K562 (cell line): Measurements from ENCODE around the gene TIGIT. TPM values are rescaled to one million over a fixed set of nuclear protein-coding genes. Genes with fewer than 3 reads are reported as not detected.

Source experiments
- ATAC-seq: fragments of 200-7000 bp; cut with Tn5 transposase; 3 replicates; pipeline ENCODE4 v1.9.1; 2020; ENCODE audit warnings: moderate library complexity
- BruUV-seq: library from RNA; stranded (reverse); fragments of 400-500 nt; replicated peaks from 2 replicates; lab custom pipeline; 2021; lab: Mats Ljungman, UMichigan
- CTCF ChIA-PET: fragments of 300-600 bp; formaldehyde crosslinking; extraction: SDS; loops from one replicate; lab custom pipeline; 2021; ENCODE audit warnings: low intra/inter-chr PET ratio; lab: Yijun Ruan, JAX
- POLR2A ChIA-PET: fragments of 300-600, 350-650 bp; sonication (Branson Sonifier 250); formaldehyde crosslinking; extraction: SDS; loops from one replicate; lab custom pipeline; 2021; ENCODE audit warnings: antibody characterized with exemption, inconsistent platforms; lab: Yijun Ruan, JAX
- DNase-seq, 4 experiments: peaks; one replicate each; pipeline versions ENCODE4 v3.0.0 to v3.0.0-alpha.2; 2011 to 2018; ENCODE audit warnings: low spot score in 3 of 4, mixed read lengths in 3 of 4; ENCODE audit errors: extremely low read depth in 1 of 4
- FAIRE-seq: peaks from 2 replicates; lab custom pipeline; 2011; peaks lifted over from hg19 to GRCh38; lab: Jason Lieb, UNC
- H2AFZ ChIP-seq: 2 replicates; pipeline ENCODE4 v1.6.0; 2011; ENCODE audit warnings: low read depth, low read length, control low read depth, inconsistent platforms
- H3K27ac ChIP-seq: fragments of 200-600 bp; 3 replicates; pipeline ENCODE4 v1.8.0; 2011; ENCODE audit warnings: low read depth, mild to moderate bottlenecking, control low read depth, inconsistent platforms, low read length, moderate library complexity, mixed read lengths; ENCODE audit errors: extremely low read depth
- H3K27me3 ChIP-seq, 2 experiments: fragments of 300-600 bp in 1 of 2; 2 replicates in 1 of 2; 3 replicates in 1 of 2; pipeline versions ENCODE4 v1.6.0 to v1.8.0; 2011; ENCODE audit warnings: inconsistent platforms in 2 of 2, low read length in 2 of 2, mild to moderate bottlenecking in 1 of 2, mixed read lengths in 1 of 2, moderate library complexity in 1 of 2; ENCODE audit not compliant: control insufficient read depth in 2 of 2, insufficient read depth in 2 of 2
- H3K36me3 ChIP-seq: fragments of 300-600 bp; 3 replicates; pipeline ENCODE4 v1.8.0; 2011; ENCODE audit warnings: mild to moderate bottlenecking, low read length, inconsistent platforms; ENCODE audit not compliant: control insufficient read depth, insufficient read depth
- H3K4me1 ChIP-seq, 2 experiments: fragments of 200-600 bp in 1 of 2; replicated peaks in 1 of 2; 2 replicates in 1 of 2; 3 replicates in 1 of 2; pipeline versions ENCODE4 v1.5.1 to v1.8.0; 2011; ENCODE audit warnings: inconsistent platforms in 2 of 2, low read length in 2 of 2, mild to moderate bottlenecking in 1 of 2, mixed read lengths in 1 of 2, moderate library complexity in 1 of 2; ENCODE audit not compliant: control insufficient read depth in 2 of 2, insufficient read depth in 2 of 2
- H3K4me2 ChIP-seq: 2 replicates; pipeline ENCODE4 v1.6.1; 2011; ENCODE audit warnings: low read length, control low read depth, inconsistent platforms, mixed read lengths; ENCODE audit not compliant: insufficient read depth
- H3K4me3 ChIP-seq: fragments of 200-600 bp; sonication (generic), shearing (Covaris generic); 2 replicates; pipeline ENCODE4 v1.5.1; 2016; ENCODE audit warnings: control low read depth, inconsistent platforms
- H3K79me2 ChIP-seq: fragments of 200-600 bp; 3 replicates; pipeline ENCODE4 v1.8.0; 2011; ENCODE audit warnings: low read length, inconsistent platforms; ENCODE audit not compliant: control insufficient read depth, insufficient read depth
- H3K9ac ChIP-seq, 2 experiments: 2 replicates each; pipeline versions ENCODE4 v1.6.0 to v1.6.1; 2011; ENCODE audit warnings: low read depth in 2 of 2, low read length in 2 of 2, control low read depth in 1 of 2, inconsistent platforms in 1 of 2, mild to moderate bottlenecking in 1 of 2, mixed read lengths in 1 of 2; ENCODE audit not compliant: insufficient read depth in 1 of 2
- H3K9me1 ChIP-seq: one replicate; pipeline ENCODE4 v1.6.0; 2011; ENCODE audit warnings: inconsistent platforms, mild to moderate bottlenecking, low read length, moderate library complexity; ENCODE audit not compliant: control insufficient read depth, insufficient read depth
- H3K9me3 ChIP-seq: replicated peaks from 2 replicates; pipeline ENCODE4 v1.5.1; 2011; ENCODE audit warnings: low read depth, low read length, inconsistent platforms; ENCODE audit not compliant: control insufficient read depth, insufficient read depth
- H4K20me1 ChIP-seq: replicated peaks from 2 replicates; pipeline ENCODE4 v1.6.1; 2011; ENCODE audit warnings: low read length, inconsistent platforms, mixed read lengths; ENCODE audit not compliant: control insufficient read depth, insufficient read depth
- GTF2B ChIP-seq: IDR thresholded peaks from 2 replicates; pipeline ENCODE4 v1.6.1; 2011; ENCODE audit not compliant: insufficient read length; ENCODE audit errors: extremely low read depth
- HDAC6 ChIP-seq: IDR thresholded peaks from 2 replicates; pipeline ENCODE4 v1.6.1; 2012; ENCODE audit warnings: low read depth, mild to moderate bottlenecking, control low read depth, inconsistent platforms, low read length, moderate library complexity
- HMG20B ChIP-seq: fragments of 250-450 bp; sonication (Bioruptor Pico); IDR thresholded peaks from 2 replicates; pipeline ENCODE4 v1.5.0; 2021; ENCODE audit warnings: mild to moderate bottlenecking
- HNRNPH1 ChIP-seq: fragments of 200-400 bp; formaldehyde crosslinking; optimal IDR thresholded peaks from 2 replicates; pipeline ENCODE3; 2017; ENCODE audit warnings: low read depth, mild to moderate bottlenecking, low read length, moderate library complexity
- TEAD4 ChIP-seq, 2 experiments: sonication (generic) in 1 of 2; formaldehyde crosslinking in 1 of 2; IDR thresholded peaks; 2 replicates each; pipeline versions ENCODE4 v1.6.1 to v1.8.0; 2012 to 2022; ENCODE audit warnings: borderline replicate concordance in 1 of 2, inconsistent platforms in 1 of 2, low read length in 1 of 2, mild to moderate bottlenecking in 1 of 2, missing genetic modification reagents in 1 of 2
- ZNF586 ChIP-seq: fragments of 450-650 bp; formaldehyde crosslinking; conservative IDR thresholded peaks from 2 replicates; pipeline ENCODE4 v1.4.0; 2020; ENCODE audit warnings: mild to moderate bottlenecking, moderate library complexity
- ZZZ3 ChIP-seq: fragments of 450-650 bp; IDR thresholded peaks from 2 replicates; pipeline ENCODE4 v1.6.1; 2016; ENCODE audit warnings: antibody characterized with exemption, mild to moderate bottlenecking, moderate library complexity
- WGBS: fragments of 100-300 bp; shearing (Covaris generic); methylation state at CpG from one replicate; pipeline ENCODE4 v1.1.6; 2016; ENCODE audit warnings: low coverage, mixed read lengths; ENCODE audit not compliant: insufficient coverage; ENCODE audit errors: missing lambda C conversion rate; 5-methylcytosine and 5-hydroxymethylcytosine counted together
- in situ Hi-C: fragments of 300-500 bp; cut with MboI; formaldehyde crosslinking; loops from 4 replicates; pipeline ENCODE4 v1.15.0; 2018; ENCODE audit warnings: inconsistent platforms, mixed read lengths
- intact Hi-C: fragments of 100-400 bp; cut with micrococcal nuclease; formaldehyde crosslinking; loops from 2 replicates; pipeline ENCODE4 v1.14.2; 2022
- polyA plus RNA-seq, 8 experiments: library from polyadenylated mRNA; depleted of rRNA in 4 of 8; stranded (reverse) in 5 of 8; unstranded in 3 of 8; fragments of >200 nt; fragmentation: Nextera tagmentation in 2 of 8; fragmentation: Illumina TruSeq in 1 of 8; extraction: Ambion mirVana in 2 of 8; extraction: Trizol in 1 of 8; gene quantifications; 2 replicates each; pipeline versions ENCODE4 v1.2.1 to v1.2.3, GENCODE V29; 2011 to 2014; ENCODE audit warnings: inconsistent platforms in 1 of 8, missing spikeins in 1 of 8
- total RNA-seq, 7 experiments: library from RNA; depleted of rRNA in 6 of 7; stranded (reverse); fragments of >200 nt in 6 of 7; fragmentation: Illumina TruSeq in 2 of 7; extraction: Trizol in 2 of 7; gene quantifications; 2 replicates each; pipeline versions ENCODE4 v1.2.1 to v1.2.3, GENCODE V29; 2011 to 2021; ENCODE audit warnings: low replicate concordance in 1 of 7
- TF ChIP-seq, protein P1 (sequence below): IDR thresholded peaks from 2 replicates; pipeline ENCODE4 v1.6.1; 2012; ENCODE audit warnings: low read depth, low read length, improper control_type of control experiment, borderline replicate concordance
- TF ChIP-seq, protein P2 (sequence below): fragments of 250-450 bp; sonication (Bioruptor Pico); IDR thresholded peaks from 2 replicates; pipeline ENCODE4 v1.4.0; 2020; ENCODE audit warnings: borderline replicate concordance

The TIGIT gene
- total and polyA plus RNA-seq, 9 of the 15 experiments (the other 6 are each of a cell fraction or from before 2014, with no cell fraction given), result 0.11 TPM; not detected in 8

- Histone ChIP-seq H3K36me3 (no peaks in the 10 kb centered on the region), H2AFZ (no peak overlapping the region), H4K20me1 (no peaks in the 10 kb centered on the region), H3K4me2 (no peak overlapping the region), H3K79me2 (no peaks in the 10 kb centered on the region), H3K4me3 (no peak overlapping the region), H3K9ac (no peak overlapping the region), H3K9me1 (no peaks in the 10 kb centered on the region), H3K27ac (no peak overlapping the region), H3K4me1 (no peaks in the 10 kb centered on the region), H3K9me3 (no peaks in the 10 kb centered on the region), H3K27me3 (no peaks in the 10 kb centered on the region)
- ATAC-seq (no peak), DNase-seq (no peak), FAIRE-seq (no peak)
- WGBS, result no CpG with 5 or more reads among the region's 1 CpG
- ChIA-PET POLR2A (no interaction called here), CTCF (no interaction called here)
- no TSS peak for BruUV-seq
- TF ChIP-seq ZZZ3 (no peak), HMG20B (no peak), GTF2B (no peak), HNRNPH1 (no peak), ZNF586 (CRISPR knock-in tag) (no peak), TEAD4 (IDR thresholded peaks at IDR 0.05; ENCODE audit: low read length) (no peak), TEAD4 (CRISPR knock-in tag; IDR thresholded peaks at IDR 0.05; ENCODE audit: borderline replicate concordance) (no peak), HDAC6 (no peak)
- TF ChIP-seq, protein P1, sequence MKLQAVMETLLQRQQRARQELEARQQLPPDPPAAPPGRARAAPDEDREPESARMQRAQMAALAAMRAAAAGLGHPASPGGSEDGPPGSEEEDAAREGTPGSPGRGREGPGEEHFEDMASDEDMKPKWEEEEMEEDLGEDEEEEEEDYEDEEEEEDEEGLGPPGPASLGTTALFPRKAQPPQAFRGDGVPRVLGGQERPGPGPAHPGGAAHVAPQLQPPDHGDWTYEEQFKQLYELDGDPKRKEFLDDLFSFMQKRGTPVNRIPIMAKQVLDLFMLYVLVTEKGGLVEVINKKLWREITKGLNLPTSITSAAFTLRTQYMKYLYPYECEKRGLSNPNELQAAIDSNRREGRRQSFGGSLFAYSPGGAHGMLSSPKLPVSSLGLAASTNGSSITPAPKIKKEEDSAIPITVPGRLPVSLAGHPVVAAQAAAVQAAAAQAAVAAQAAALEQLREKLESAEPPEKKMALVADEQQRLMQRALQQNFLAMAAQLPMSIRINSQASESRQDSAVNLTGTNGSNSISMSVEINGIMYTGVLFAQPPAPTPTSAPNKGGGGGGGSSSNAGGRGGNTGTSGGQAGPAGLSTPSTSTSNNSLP, result no peak
- TF ChIP-seq, protein P2, sequence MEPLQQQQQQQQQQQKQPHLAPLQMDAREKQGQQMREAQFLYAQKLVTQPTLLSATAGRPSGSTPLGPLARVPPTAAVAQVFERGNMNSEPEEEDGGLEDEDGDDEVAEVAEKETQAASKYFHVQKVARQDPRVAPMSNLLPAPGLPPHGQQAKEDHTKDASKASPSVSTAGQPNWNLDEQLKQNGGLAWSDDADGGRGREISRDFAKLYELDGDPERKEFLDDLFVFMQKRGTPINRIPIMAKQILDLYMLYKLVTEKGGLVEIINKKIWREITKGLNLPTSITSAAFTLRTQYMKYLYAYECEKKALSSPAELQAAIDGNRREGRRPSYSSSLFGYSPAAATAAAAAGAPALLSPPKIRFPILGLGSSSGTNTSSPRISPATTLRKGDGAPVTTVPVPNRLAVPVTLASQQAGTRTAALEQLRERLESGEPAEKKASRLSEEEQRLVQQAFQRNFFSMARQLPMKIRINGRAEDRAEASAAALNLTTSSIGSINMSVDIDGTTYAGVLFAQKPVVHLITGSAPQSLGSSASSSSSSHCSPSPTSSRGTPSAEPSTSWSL (CRISPR knock-in tag), result no peak
- in situ Hi-C loops, result no loop called here
- intact Hi-C loops, result no loop called here
These were observed 40.3 kb upstream of the TIGIT start for GRCh38 chr3:114253505-114253904.
